SU-DHL-6 (cell line): ENCODE results near the gene NGB.

Experiments used
- EZH2phosphoT487 ChIP-seq: fragments of 200-600 bp; sonication (generic), shearing (Covaris generic); conservative IDR thresholded peaks from 2 replicates; pipeline ENCODE4 v1.6.1; 2018; ENCODE audit warnings: mild to moderate bottlenecking, antibody characterized with exemption, low read length, moderate library complexity, mixed read lengths
- TF ChIP-seq, protein P1 (sequence below): fragments of 200-600 bp; sonication (generic); IDR thresholded peaks from one replicate; pipeline ENCODE4 v1.5.1; 2017; ENCODE audit warnings: antibody characterized with exemption, mild to moderate bottlenecking, low read length, moderate library complexity; ENCODE audit not compliant: insufficient read depth, poor library complexity, severe bottlenecking

DNA sequence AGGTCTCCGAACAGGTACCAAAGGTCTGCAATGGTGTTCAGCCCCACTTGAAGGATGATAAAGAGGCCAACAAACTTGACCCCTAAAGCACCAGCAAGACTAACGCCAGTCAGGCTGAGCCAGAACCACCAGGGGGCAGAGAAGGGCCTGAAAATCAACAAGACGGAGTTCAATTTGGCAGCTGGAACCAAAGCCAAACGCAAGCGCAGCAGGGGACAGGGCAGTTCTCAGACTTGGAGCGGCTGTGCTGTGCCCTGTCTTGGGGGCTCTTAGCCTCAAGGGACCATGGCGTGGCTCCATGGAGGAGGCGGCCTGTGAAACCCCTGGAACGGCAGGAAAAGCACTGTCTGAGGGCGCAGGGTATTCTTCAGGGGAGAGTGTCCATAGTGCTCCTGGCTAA, 30.1 kb upstream of the NGB start:
- TF ChIP-seq, protein P1, sequence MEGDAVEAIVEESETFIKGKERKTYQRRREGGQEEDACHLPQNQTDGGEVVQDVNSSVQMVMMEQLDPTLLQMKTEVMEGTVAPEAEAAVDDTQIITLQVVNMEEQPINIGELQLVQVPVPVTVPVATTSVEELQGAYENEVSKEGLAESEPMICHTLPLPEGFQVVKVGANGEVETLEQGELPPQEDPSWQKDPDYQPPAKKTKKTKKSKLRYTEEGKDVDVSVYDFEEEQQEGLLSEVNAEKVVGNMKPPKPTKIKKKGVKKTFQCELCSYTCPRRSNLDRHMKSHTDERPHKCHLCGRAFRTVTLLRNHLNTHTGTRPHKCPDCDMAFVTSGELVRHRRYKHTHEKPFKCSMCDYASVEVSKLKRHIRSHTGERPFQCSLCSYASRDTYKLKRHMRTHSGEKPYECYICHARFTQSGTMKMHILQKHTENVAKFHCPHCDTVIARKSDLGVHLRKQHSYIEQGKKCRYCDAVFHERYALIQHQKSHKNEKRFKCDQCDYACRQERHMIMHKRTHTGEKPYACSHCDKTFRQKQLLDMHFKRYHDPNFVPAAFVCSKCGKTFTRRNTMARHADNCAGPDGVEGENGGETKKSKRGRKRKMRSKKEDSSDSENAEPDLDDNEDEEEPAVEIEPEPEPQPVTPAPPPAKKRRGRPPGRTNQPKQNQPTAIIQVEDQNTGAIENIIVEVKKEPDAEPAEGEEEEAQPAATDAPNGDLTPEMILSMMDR, result peak; percentile 87
- TF ChIP-seq EZH2phosphoT487, result no peak
